Brain microvascular endothelial cell (primary cell): ENCODE data around the gene C5orf58.

ENCODE experiments used
- DNase-seq: peaks from one replicate; pipeline ENCODE4 v3.0.0-alpha.2; 2020
- H3K27ac ChIP-seq: fragments of 250-450 bp; sonication (Bioruptor Pico); 2 replicates; pipeline ENCODE4 v1.5.1; 2020; ENCODE audit warnings: mild to moderate bottlenecking, moderate library complexity
- H3K27me3 ChIP-seq: fragments of 250-450 bp; sonication (Bioruptor Pico); replicated peaks from 2 replicates; pipeline ENCODE4 v1.5.1; 2020; ENCODE audit warnings: mild to moderate bottlenecking
- H3K36me3 ChIP-seq: fragments of 250-450 bp; sonication (Bioruptor Pico); replicated peaks from 2 replicates; pipeline ENCODE4 v1.5.1; 2020; ENCODE audit warnings: mild to moderate bottlenecking
- H3K4me3 ChIP-seq: 2 replicates; pipeline ENCODE4 v1.5.1; 2011; ENCODE audit warnings: low read depth, mild to moderate bottlenecking, control low read depth, low read length, moderate library complexity
- CTCF ChIP-seq: IDR thresholded peaks from 2 replicates; pipeline ENCODE4 v1.5.1; 2011; ENCODE audit warnings: low read depth, mild to moderate bottlenecking, moderate library complexity, low read length, control low read depth, inconsistent platforms; ENCODE audit errors: missing control alignments
- in situ Hi-C: cut with HindIII; loops from 2 replicates; pipeline ENCODE4 v1.10.0; 2017; ENCODE audit warnings: low sequenced_read_pairs, low pct_ligation_motif_present

The C5orf58 gene

GRCh38 chr5:170232786-170233185 is at the start of gene C5orf58:
Gene C5orf58 (plus strand): TSS chr5:170232985. CDS start chr5:170234977, 1,992 bp downstream.
- H3K4me3 ChIP-seq = no peak within 1 kb of the TSS
- in situ Hi-C loops = no loop called here
- no peak within 1 kb of the TSS for H3K27ac ChIP-seq
- TF ChIP-seq CTCF = no peak
- H3K36me3 ChIP-seq = no peaks in the 10 kb centered on the region
- no peaks in the 10 kb centered on the region for H3K27me3 ChIP-seq
- DNase-seq = no peak

- H3K27me3 ChIP-seq = no peaks in the 10 kb centered on the region
- no peaks in the 10 kb centered on the region for H3K36me3 ChIP-seq
- H3K27ac ChIP-seq = no peak overlapping the region
- peak; percentile 52 for DNase-seq
- no peak overlapping the region for H3K4me3 ChIP-seq
- TF ChIP-seq CTCF = peak; percentile 92
- in situ Hi-C loops = no loop called here
Measured at GRCh38 chr5:170183816-170184687, 48.7 kb upstream of the C5orf58 start.

- Histone ChIP-seq H3K27me3 (no peaks in the 10 kb centered on the region), H3K4me3 (no peak overlapping the region), H3K36me3 (no peaks in the 10 kb centered on the region), H3K27ac (no peak overlapping the region)
- DNase-seq = no peak
- no peak for TF ChIP-seq CTCF
- in situ Hi-C loops = no loop called here
Measured at GRCh38 chr5:170184737-170185136, 48.0 kb upstream of the C5orf58 start.

- TF ChIP-seq CTCF = no peak
- Histone ChIP-seq H3K27me3 (no peaks in the 10 kb centered on the region), H3K27ac (no peak overlapping the region), H3K36me3 (no peaks in the 10 kb centered on the region), H3K4me3 (no peak overlapping the region)
- in situ Hi-C loops = no loop called here
- DNase-seq = no peak
Measured at GRCh38 chr5:170186156-170186555, 46.6 kb upstream of the C5orf58 start.

GRCh38 chr5:170186856-170187255 is 45.9 kb upstream of the C5orf58 start:
- H3K27me3 ChIP-seq = no peaks in the 10 kb centered on the region
- no peak for TF ChIP-seq CTCF
- in situ Hi-C loops = no loop called here

More at GRCh38 chr5:170186856-170187255, 45.9 kb upstream of the C5orf58 start:
- Histone ChIP-seq H3K36me3 (no peaks in the 10 kb centered on the region), H3K4me3 (no peak overlapping the region), H3K27ac (no peak overlapping the region)
- no peak for DNase-seq
